ENCODE measurements around the gene JDP2. TPM values are rescaled to one million over a fixed set of nuclear protein-coding genes. Genes with fewer than 3 reads are reported as not detected.

Gene JDP2
- polyA plus RNA-seq, 1 of the 3 experiments (the other 2 are of a cell fraction): 22.3 TPM

DNA sequence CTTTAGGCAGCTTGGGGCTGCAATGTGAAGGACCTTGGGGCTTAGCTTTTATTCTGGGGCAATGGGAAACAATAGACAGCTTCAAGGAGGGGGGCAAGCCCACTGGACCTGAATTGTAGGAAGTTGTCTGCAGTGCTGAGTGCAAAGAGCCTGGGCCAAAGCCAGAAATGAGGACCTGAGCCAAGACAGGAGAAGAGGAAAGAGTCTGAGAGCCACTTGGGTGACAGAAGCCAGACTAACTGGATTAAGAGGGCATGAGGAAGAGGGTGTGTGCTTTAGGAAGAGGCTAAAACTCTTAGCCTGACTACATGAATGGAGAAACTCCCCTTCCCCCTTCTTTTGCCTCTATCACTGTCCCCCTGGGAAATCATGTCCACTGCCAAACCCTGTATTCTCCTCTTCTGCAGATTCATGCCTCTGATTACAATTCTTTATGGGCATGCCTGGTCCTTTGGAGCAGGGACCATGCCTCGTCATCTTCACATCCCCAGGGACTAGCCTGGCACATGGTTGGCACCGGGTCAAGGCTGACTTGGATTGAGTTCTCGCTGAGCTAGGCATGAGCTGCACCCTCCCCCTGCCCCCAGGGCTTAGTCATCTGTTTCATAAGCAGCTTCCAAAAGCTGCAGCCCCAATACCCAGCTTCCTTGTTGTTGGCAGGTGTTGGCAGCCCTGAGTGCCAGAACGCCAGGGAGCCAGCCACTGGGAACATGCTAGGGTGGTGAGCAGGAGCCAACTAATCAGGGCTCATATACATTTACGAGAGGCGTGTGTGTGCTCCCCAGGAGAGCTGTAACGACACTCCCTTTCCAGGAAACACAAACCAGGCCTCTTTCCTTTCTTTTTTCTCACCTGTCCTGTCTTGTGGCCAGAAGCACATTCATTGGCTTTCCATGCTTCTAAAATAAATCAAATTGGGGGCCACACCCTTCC lies 27.7 kb upstream of the JDP2 start (continued):
- TF ChIP-seq, protein P1, sequence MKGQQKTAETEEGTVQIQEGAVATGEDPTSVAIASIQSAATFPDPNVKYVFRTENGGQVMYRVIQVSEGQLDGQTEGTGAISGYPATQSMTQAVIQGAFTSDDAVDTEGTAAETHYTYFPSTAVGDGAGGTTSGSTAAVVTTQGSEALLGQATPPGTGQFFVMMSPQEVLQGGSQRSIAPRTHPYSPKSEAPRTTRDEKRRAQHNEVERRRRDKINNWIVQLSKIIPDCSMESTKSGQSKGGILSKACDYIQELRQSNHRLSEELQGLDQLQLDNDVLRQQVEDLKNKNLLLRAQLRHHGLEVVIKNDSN (IDR thresholded peaks at IDR 0.05; ENCODE audit: borderline replicate concordance, low read depth): no peak
- TF ChIP-seq, protein P2, sequence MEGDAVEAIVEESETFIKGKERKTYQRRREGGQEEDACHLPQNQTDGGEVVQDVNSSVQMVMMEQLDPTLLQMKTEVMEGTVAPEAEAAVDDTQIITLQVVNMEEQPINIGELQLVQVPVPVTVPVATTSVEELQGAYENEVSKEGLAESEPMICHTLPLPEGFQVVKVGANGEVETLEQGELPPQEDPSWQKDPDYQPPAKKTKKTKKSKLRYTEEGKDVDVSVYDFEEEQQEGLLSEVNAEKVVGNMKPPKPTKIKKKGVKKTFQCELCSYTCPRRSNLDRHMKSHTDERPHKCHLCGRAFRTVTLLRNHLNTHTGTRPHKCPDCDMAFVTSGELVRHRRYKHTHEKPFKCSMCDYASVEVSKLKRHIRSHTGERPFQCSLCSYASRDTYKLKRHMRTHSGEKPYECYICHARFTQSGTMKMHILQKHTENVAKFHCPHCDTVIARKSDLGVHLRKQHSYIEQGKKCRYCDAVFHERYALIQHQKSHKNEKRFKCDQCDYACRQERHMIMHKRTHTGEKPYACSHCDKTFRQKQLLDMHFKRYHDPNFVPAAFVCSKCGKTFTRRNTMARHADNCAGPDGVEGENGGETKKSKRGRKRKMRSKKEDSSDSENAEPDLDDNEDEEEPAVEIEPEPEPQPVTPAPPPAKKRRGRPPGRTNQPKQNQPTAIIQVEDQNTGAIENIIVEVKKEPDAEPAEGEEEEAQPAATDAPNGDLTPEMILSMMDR (IDR thresholded peaks at IDR 0.05): no peak
- TF ChIP-seq TEAD4 (IDR thresholded peaks at IDR 0.05; ENCODE audit: borderline replicate concordance, insufficient read depth) (no peak), YY1 (IDR thresholded peaks at IDR 0.05; ENCODE audit: low read depth) (no peak)

DNA sequence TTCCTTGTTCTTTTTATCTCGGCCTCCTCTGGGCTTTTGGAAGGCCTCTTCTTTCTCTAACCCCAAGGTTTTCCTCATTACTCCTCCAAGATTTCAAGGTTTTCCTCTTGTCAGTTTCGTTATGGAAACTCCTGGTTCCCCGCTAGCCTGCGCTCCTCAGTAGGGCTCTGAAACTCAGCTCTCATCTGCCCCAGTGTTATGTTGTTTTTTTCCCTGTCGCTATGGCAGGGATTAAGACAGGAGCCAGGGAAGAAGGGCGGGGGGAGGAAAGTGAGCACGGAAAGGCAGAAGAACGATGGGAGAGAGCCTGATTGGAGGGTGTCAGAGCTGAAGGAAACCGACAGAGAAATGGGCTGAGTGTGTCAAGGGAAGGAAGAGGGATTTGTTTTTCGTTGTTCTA lies 26.5 kb upstream of the JDP2 start:
- Histone ChIP-seq H3K36me3 (replicated peaks in 1 of 2; ENCODE audit: control insufficient read depth in 1 of 2, insufficient read depth in 2 of 2, low read length in 1 of 2) (no peaks in the 10 kb centered on the region), H3K9me2 (no peaks in the 10 kb centered on the region), H4K20me1 (ENCODE audit: insufficient read depth) (no peaks in the 10 kb centered on the region), H3K4me1 (ENCODE audit: control insufficient read depth in 1 of 2, insufficient read depth in 2 of 2, low read depth in 1 of 2, low read length in 1 of 2) (peaks cover 13 to 14% of the 10 kb centered on the region in 2 experiments; a peak in 3 of 4 replicates), H3K4me3 (ENCODE audit: low read depth in 2 of 2, low read length in 1 of 2) (no peak overlapping the region), H3K9me3 (no peaks in the 10 kb centered on the region), H3K9ac (no peak overlapping the region), H3K4me2 (no peak overlapping the region), H3K79me2 (ENCODE audit: insufficient read depth) (no peaks in the 10 kb centered on the region), H3K27me3 (ENCODE audit: insufficient read depth) (peaks cover 10% of the 10 kb centered on the region; the same call in 1 of the 2 replicates), H2AFZ (ENCODE audit: low read depth) (no peak overlapping the region), H3K27ac (ENCODE audit: low read depth in 2 of 2, low read length in 1 of 2) (no peak overlapping the region), H3F3A (replicated peaks; ENCODE audit: insufficient read depth) (no peaks in the 10 kb centered on the region)
- no peak for TF ChIP-seq RCOR1 (IDR thresholded peaks at IDR 0.05; ENCODE audit: low read length)
- TF ChIP-seq NFIC (IDR thresholded peaks at IDR 0.05; ENCODE audit: borderline replicate concordance): no peak
- TF ChIP-seq, protein P3, sequence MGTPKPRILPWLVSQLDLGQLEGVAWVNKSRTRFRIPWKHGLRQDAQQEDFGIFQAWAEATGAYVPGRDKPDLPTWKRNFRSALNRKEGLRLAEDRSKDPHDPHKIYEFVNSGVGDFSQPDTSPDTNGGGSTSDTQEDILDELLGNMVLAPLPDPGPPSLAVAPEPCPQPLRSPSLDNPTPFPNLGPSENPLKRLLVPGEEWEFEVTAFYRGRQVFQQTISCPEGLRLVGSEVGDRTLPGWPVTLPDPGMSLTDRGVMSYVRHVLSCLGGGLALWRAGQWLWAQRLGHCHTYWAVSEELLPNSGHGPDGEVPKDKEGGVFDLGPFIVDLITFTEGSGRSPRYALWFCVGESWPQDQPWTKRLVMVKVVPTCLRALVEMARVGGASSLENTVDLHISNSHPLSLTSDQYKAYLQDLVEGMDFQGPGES (IDR thresholded peaks at IDR 0.05; ENCODE audit: low read depth, low read length): no peak
- TF ChIP-seq TCF12 (IDR thresholded peaks at IDR 0.05): no peak
- TF ChIP-seq, protein P4, sequence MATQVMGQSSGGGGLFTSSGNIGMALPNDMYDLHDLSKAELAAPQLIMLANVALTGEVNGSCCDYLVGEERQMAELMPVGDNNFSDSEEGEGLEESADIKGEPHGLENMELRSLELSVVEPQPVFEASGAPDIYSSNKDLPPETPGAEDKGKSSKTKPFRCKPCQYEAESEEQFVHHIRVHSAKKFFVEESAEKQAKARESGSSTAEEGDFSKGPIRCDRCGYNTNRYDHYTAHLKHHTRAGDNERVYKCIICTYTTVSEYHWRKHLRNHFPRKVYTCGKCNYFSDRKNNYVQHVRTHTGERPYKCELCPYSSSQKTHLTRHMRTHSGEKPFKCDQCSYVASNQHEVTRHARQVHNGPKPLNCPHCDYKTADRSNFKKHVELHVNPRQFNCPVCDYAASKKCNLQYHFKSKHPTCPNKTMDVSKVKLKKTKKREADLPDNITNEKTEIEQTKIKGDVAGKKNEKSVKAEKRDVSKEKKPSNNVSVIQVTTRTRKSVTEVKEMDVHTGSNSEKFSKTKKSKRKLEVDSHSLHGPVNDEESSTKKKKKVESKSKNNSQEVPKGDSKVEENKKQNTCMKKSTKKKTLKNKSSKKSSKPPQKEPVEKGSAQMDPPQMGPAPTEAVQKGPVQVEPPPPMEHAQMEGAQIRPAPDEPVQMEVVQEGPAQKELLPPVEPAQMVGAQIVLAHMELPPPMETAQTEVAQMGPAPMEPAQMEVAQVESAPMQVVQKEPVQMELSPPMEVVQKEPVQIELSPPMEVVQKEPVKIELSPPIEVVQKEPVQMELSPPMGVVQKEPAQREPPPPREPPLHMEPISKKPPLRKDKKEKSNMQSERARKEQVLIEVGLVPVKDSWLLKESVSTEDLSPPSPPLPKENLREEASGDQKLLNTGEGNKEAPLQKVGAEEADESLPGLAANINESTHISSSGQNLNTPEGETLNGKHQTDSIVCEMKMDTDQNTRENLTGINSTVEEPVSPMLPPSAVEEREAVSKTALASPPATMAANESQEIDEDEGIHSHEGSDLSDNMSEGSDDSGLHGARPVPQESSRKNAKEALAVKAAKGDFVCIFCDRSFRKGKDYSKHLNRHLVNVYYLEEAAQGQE (IDR thresholded peaks at IDR 0.05; ENCODE audit: low read depth, low read length): no peak
- CTCF ChIA-PET: interaction anchor here (1.1 to 1.3 kb wide), 2 partner anchors 14 to 27 kb away, joined by 3 to 4 read pairs; partner anchors contain the start of gene JDP2
- POLR2A ChIA-PET: no interaction called here
- WGBS (ENCODE audit: low lambda C conversion rate): 66% methylated on average over 10 of the region's 10 CpGs
- no peak for DNase-seq

Measured in SK-N-SH (cell line).